Bronchial epithelial cell (primary cell): ENCODE measurements around the gene SIDT1. TPM values are rescaled to one million over a fixed set of nuclear protein-coding genes. Genes with fewer than 3 reads are reported as not detected.
"Not testable (repeated sequence)": the region's sequence is repeated elsewhere in the genome, so short reads cannot be mapped to it uniquely, and the experiment has no call there.

Source experiments
- DNase-seq: peaks from one replicate; pipeline ENCODE4 v3.0.0-alpha.2; 2010; ENCODE audit warnings: low read depth
- FAIRE-seq: peaks from 2 replicates; lab custom pipeline; 2011; peaks lifted over from hg19 to GRCh38; lab: Jason Lieb, UNC
- H3K27me3 ChIP-seq: 2 replicates; pipeline ENCODE4 v1.5.1; 2011; ENCODE audit warnings: low read length; ENCODE audit not compliant: control insufficient read depth, insufficient read depth
- H3K36me3 ChIP-seq: 2 replicates; pipeline ENCODE4 v1.5.1; 2011; ENCODE audit warnings: low read length; ENCODE audit not compliant: control insufficient read depth, insufficient read depth
- H3K4me3 ChIP-seq: 2 replicates; pipeline ENCODE4 v1.5.1; 2011; ENCODE audit warnings: mild to moderate bottlenecking, low read depth, low read length, control low read depth
- CTCF ChIP-seq: IDR thresholded peaks from 2 replicates; pipeline ENCODE4 v1.5.1; 2011; ENCODE audit warnings: mild to moderate bottlenecking, moderate library complexity, low read length, control low read depth, inconsistent platforms; ENCODE audit not compliant: insufficient read depth, severe bottlenecking
- total RNA-seq: library from RNA; depleted of rRNA; stranded (reverse); fragments of >200 nt; gene quantifications from 2 replicates; pipeline ENCODE4 v1.2.1, GENCODE V29; 2014

Gene SIDT1
- total RNA-seq, 1 donor from 2014 or later = 0.53 TPM

GRCh38 chr3:113634782-113635474 is 102.6 kb downstream of the SIDT1 start:
- DNase-seq (no peak), FAIRE-seq (no peak)
- H3K27me3 ChIP-seq = no peaks in the 10 kb centered on the region
- H3K36me3 ChIP-seq = no peaks in the 10 kb centered on the region
- H3K4me3 ChIP-seq = no peak overlapping the region
- no peak for TF ChIP-seq CTCF

DNA sequence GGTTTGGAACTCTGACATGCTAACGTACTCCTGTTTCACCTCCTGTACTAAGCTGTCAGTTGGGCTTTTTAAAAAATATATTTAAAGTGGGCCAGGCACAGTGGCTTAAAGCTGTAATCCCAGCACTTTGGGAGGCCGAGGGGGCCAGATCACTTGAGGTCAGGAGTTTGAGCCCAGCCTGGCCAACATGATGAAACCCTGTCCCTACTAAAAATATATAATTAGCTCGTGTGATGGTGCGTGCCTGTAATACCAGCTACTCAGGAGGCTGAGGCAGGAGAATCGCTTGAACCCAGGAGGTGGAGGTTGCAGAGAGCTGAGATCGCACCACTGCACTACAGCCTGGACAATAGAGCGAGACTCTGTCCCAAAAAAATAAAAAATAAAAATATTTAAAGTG is 103.7 kb downstream of the SIDT1 start:
- not testable (repeated sequence) for H3K4me3 ChIP-seq, FAIRE-seq, H3K27me3 ChIP-seq, DNase-seq, H3K36me3 ChIP-seq

- TF ChIP-seq CTCF = no peak
- no peak for DNase-seq
Measured at GRCh38 chr3:113637756-113638155, 105.4 kb downstream of the SIDT1 start.

GRCh38 chr3:113638910-113639309 is 106.6 kb downstream of the SIDT1 start:
- TF ChIP-seq CTCF = no peak
- H3K4me3 ChIP-seq = no peak overlapping the region
- H3K36me3 ChIP-seq = no peaks in the 10 kb centered on the region
- DNase-seq (no peak), FAIRE-seq (no peak)
- H3K27me3 ChIP-seq = no peaks in the 10 kb centered on the region

More at GRCh38 chr3:113637756-113638155, 105.4 kb downstream of the SIDT1 start:
- no peak for FAIRE-seq
- no peaks in the 10 kb centered on the region for H3K36me3 ChIP-seq
- H3K4me3 ChIP-seq = no peak overlapping the region
- no peaks in the 10 kb centered on the region for H3K27me3 ChIP-seq

GRCh38 chr3:113643583-113643982 is 111.2 kb downstream of the SIDT1 start:
- TF ChIP-seq CTCF = no peak
- Histone ChIP-seq H3K36me3 (no peaks in the 10 kb centered on the region), H3K4me3 (no peak overlapping the region), H3K27me3 (no peaks in the 10 kb centered on the region)
- no peak for DNase-seq
- FAIRE-seq = no peak

DNA sequence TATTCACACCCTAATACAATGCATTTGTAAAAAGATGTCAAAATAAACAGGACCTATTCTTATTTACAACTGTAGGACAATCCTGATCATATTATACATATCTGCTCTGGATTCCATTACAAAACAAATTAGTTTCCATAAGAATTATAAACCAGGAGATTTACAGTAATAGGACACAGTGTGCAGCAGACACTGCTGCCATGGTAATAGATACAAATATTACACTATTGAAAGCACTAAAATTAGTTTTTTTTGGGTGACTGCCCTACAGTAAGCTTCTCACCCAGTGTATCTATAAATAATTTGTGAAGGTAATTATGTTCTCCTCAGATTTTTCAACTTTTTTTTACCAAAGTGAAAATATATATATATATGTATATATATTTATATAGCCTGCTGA is 116.2 kb downstream of the SIDT1 start:
- FAIRE-seq = no peak

More for the DNA sequence above, 116.2 kb downstream of the SIDT1 start:
- H3K4me3 ChIP-seq = no peak overlapping the region
- no peaks in the 10 kb centered on the region for H3K36me3 ChIP-seq
- DNase-seq = no peak
- no peaks in the 10 kb centered on the region for H3K27me3 ChIP-seq
- no peak for TF ChIP-seq CTCF
